SU-DHL-6 (cell line): ENCODE results near the gene MZT2B.
"Not testable (repeated sequence)": the region's sequence is repeated elsewhere in the genome, so short reads cannot be mapped to it uniquely, and the experiment has no call there.

ENCODE experiments used
- H2AFZ ChIP-seq: fragments of 200-600 bp; sonication (generic); 2 replicates; pipeline ENCODE4 v1.6.1; 2014; ENCODE audit warnings: low read depth, mild to moderate bottlenecking, moderate library complexity, mixed read lengths, antibody characterized with exemption, low read length; ENCODE audit not compliant: severe bottlenecking
- H3F3A ChIP-seq: fragments of 200-600 bp; shearing (Covaris generic); 2 replicates; pipeline ENCODE4 v1.6.0; 2016; ENCODE audit warnings: antibody characterized with exemption, mild to moderate bottlenecking; ENCODE audit not compliant: insufficient read depth
- H3K27ac ChIP-seq: fragments of 200-600 bp; sonication (generic); 2 replicates; pipeline ENCODE4 v1.5.1; 2016; ENCODE audit warnings: low read depth, mild to moderate bottlenecking, low read length, moderate library complexity, mixed read lengths
- H3K27me3 ChIP-seq: fragments of 200-600 bp; sonication (generic), shearing (Covaris generic); 2 replicates; pipeline ENCODE4 v1.6.0; 2014; ENCODE audit warnings: mild to moderate bottlenecking, low read length
- H3K36me3 ChIP-seq: fragments of 200-600 bp; sonication (generic); 2 replicates; pipeline ENCODE4 v1.6.1; 2014; ENCODE audit warnings: mild to moderate bottlenecking, low read length, mixed read lengths
- H3K4me2 ChIP-seq: fragments of 300-600, 200-600 bp; shearing (Covaris generic), sonication (generic); 2 replicates; pipeline ENCODE4 v1.6.0; 2014; ENCODE audit warnings: low read length, low read depth, mild to moderate bottlenecking; ENCODE audit not compliant: poor library complexity, severe bottlenecking
- H3K4me3 ChIP-seq: fragments of 200-600 bp; sonication (generic); 2 replicates; pipeline ENCODE4 v1.5.1; 2014; ENCODE audit warnings: antibody characterized with exemption, low read length, mild to moderate bottlenecking, mixed read lengths; ENCODE audit not compliant: insufficient read depth, poor library complexity, severe bottlenecking
- H3K79me2 ChIP-seq: fragments of 200-600 bp; sonication (generic); 2 replicates; pipeline ENCODE4 v1.6.1; 2014; ENCODE audit warnings: mild to moderate bottlenecking, low read length, moderate library complexity; ENCODE audit not compliant: insufficient read depth
- H3K9ac ChIP-seq: fragments of 200-600 bp; sonication (generic); 2 replicates; pipeline ENCODE4 v1.7.0; 2014; ENCODE audit warnings: mild to moderate bottlenecking, low read length
- H3K9me2 ChIP-seq: fragments of 200-600 bp; sonication (generic); replicated peaks from 2 replicates; pipeline ENCODE4 v1.6.1; 2014; ENCODE audit warnings: low read length; ENCODE audit not compliant: insufficient read depth
- H3K9me3 ChIP-seq: fragments of 200-600 bp; sonication (generic); 2 replicates; pipeline ENCODE4 v1.6.1; 2014; ENCODE audit warnings: low read length, mixed read lengths; ENCODE audit not compliant: insufficient read depth
- H4K20me1 ChIP-seq: fragments of 200-600 bp; sonication (generic); 2 replicates; pipeline ENCODE4 v1.6.1; 2014; ENCODE audit warnings: low read depth, mild to moderate bottlenecking, antibody characterized with exemption, low read length, moderate library complexity, mixed read lengths
- CTCF ChIP-seq: fragments of 200-600 bp; sonication (generic); IDR thresholded peaks from one replicate; pipeline ENCODE4 v1.5.1; 2017; ENCODE audit warnings: antibody characterized with exemption, mild to moderate bottlenecking, low read length, moderate library complexity; ENCODE audit not compliant: insufficient read depth, poor library complexity, severe bottlenecking
- EZH2phosphoT487 ChIP-seq: fragments of 200-600 bp; sonication (generic), shearing (Covaris generic); conservative IDR thresholded peaks from 2 replicates; pipeline ENCODE4 v1.6.1; 2018; ENCODE audit warnings: mild to moderate bottlenecking, antibody characterized with exemption, low read length, moderate library complexity, mixed read lengths

MZT2B gene

GRCh38 chr2:130165293-130166016, 16.6 kb upstream of the MZT2B start:
- no peak overlapping the region for H3K4me2 ChIP-seq
- H3K36me3 ChIP-seq, result peaks cover 3% of the 10 kb centered on the region; the same call in 1 of the 2 replicates
- H4K20me1 ChIP-seq, result no peaks in the 10 kb centered on the region
- no peak overlapping the region for H3K4me3 ChIP-seq
- no peaks in the 10 kb centered on the region for H3K27me3 ChIP-seq
- no peaks in the 10 kb centered on the region for H3K79me2 ChIP-seq
- H3K9me2 ChIP-seq, result no peaks in the 10 kb centered on the region
- H2AFZ ChIP-seq, result no peak overlapping the region
- no peak overlapping the region for H3K9ac ChIP-seq
- no peaks in the 10 kb centered on the region for H3F3A ChIP-seq
- H3K27ac ChIP-seq, result no peak overlapping the region
- H3K9me3 ChIP-seq, result no peaks in the 10 kb centered on the region
- TF ChIP-seq EZH2phosphoT487, result no peak
- no peak for TF ChIP-seq CTCF

GRCh38 chr2:130166611-130167010, 15.5 kb upstream of the MZT2B start:
- H3K27ac ChIP-seq, H3K36me3 ChIP-seq: not testable (repeated sequence)

GRCh38 chr2:130169163-130169562, 12.9 kb upstream of the MZT2B start:
- not testable (repeated sequence) for H3K9me3 ChIP-seq, H2AFZ ChIP-seq, H4K20me1 ChIP-seq, H3F3A ChIP-seq, H3K36me3 ChIP-seq, H3K27ac ChIP-seq, H3K4me2 ChIP-seq, H3K27me3 ChIP-seq, H3K9ac ChIP-seq, H3K9me2 ChIP-seq, H3K4me3 ChIP-seq, H3K79me2 ChIP-seq

More at GRCh38 chr2:130166611-130167010, 15.5 kb upstream of the MZT2B start:
- not testable (repeated sequence) for H3K79me2 ChIP-seq, H3K27me3 ChIP-seq, H4K20me1 ChIP-seq, H3K9ac ChIP-seq, H3K4me2 ChIP-seq, H2AFZ ChIP-seq, H3K9me3 ChIP-seq, H3F3A ChIP-seq, H3K4me3 ChIP-seq, H3K9me2 ChIP-seq

- Histone ChIP-seq H3K27me3 (no peaks in the 10 kb centered on the region), H3K9ac (no peak overlapping the region), H3K4me2 (no peak overlapping the region), H3K9me2 (no peaks in the 10 kb centered on the region), H2AFZ (no peak overlapping the region), H3K9me3 (no peaks in the 10 kb centered on the region), H3K79me2 (no peaks in the 10 kb centered on the region), H3K27ac (no peak overlapping the region), H3K36me3 (peaks cover 3% of the 10 kb centered on the region; the same call in 1 of the 2 replicates), H4K20me1 (no peaks in the 10 kb centered on the region), H3F3A (no peaks in the 10 kb centered on the region), H3K4me3 (no peak overlapping the region)
- TF ChIP-seq EZH2phosphoT487 (no peak), CTCF (no peak)
Observed at GRCh38 chr2:130169896-130170295, 12.2 kb upstream of the MZT2B start.

- H3K9me2 ChIP-seq, H3F3A ChIP-seq, H3K27me3 ChIP-seq, H3K9ac ChIP-seq, H3K9me3 ChIP-seq, H3K36me3 ChIP-seq, H2AFZ ChIP-seq, H4K20me1 ChIP-seq, H3K27ac ChIP-seq, H3K4me3 ChIP-seq, H3K4me2 ChIP-seq: not testable (repeated sequence)
- peaks cover 43% of the 10 kb centered on the region for H3K79me2 ChIP-seq
Observed at GRCh38 chr2:130174866-130175265, 7.2 kb upstream of the MZT2B start.

GRCh38 chr2:130180404-130181324, 1.4 kb upstream of the MZT2B start:
- H3K36me3 ChIP-seq, H3K9me3 ChIP-seq, H3K27ac ChIP-seq, H3F3A ChIP-seq, H3K9me2 ChIP-seq, H4K20me1 ChIP-seq, H3K27me3 ChIP-seq: not testable (repeated sequence)
- peaks cover 75% of the 10 kb centered on the region for H3K79me2 ChIP-seq
- peak overlapping the region; percentile 55 for H3K4me2 ChIP-seq
- peak overlapping the region; percentile 43 for H2AFZ ChIP-seq
- H3K9ac ChIP-seq, result peak overlapping the region; percentile 85
- peak overlapping the region; percentile 75 for H3K4me3 ChIP-seq
